Neural progenitor cell (in vitro differentiated cells): ENCODE measurements around the gene CAMK1D. TPM values are rescaled to one million over a fixed set of nuclear protein-coding genes. Genes with fewer than 3 reads are reported as not detected.

Experiments used
- DNase-seq: peaks from one replicate; pipeline ENCODE4 v3.0.0-alpha.2; 2016; ENCODE audit warnings: low spot score
- H2AFZ ChIP-seq: fragments of 200-600 bp; sonication (generic); replicated peaks from 2 replicates; pipeline ENCODE4 v1.6.1; 2016; ENCODE audit warnings: antibody characterized with exemption
- H3F3A ChIP-seq: fragments of 200-600 bp; sonication (generic); 2 replicates; pipeline ENCODE4 v1.6.1; 2016; ENCODE audit warnings: antibody characterized with exemption, low read depth
- H3K27ac ChIP-seq: fragments of 200-600 bp; sonication (generic); 2 replicates; pipeline ENCODE4 v1.5.1; 2016; ENCODE audit warnings: mild to moderate bottlenecking
- H3K27me3 ChIP-seq: fragments of 200-600 bp; sonication (generic); 2 replicates; pipeline ENCODE4 v1.6.1; 2016; ENCODE audit warnings: mild to moderate bottlenecking, moderate library complexity
- H3K36me3 ChIP-seq: fragments of 200-600 bp; sonication (generic); 2 replicates; pipeline ENCODE4 v1.5.1; 2016
- H3K4me1 ChIP-seq: fragments of 200-600 bp; sonication (generic); 2 replicates; pipeline ENCODE4 v1.6.1; 2016; ENCODE audit warnings: mixed run types
- H3K4me2 ChIP-seq: fragments of 200-600 bp; sonication (generic); 2 replicates; pipeline ENCODE4 v1.6.1; 2016
- H3K4me3 ChIP-seq: fragments of 200-600 bp; sonication (generic); 2 replicates; pipeline ENCODE4 v1.5.1; 2016
- H3K79me2 ChIP-seq: fragments of 200-600 bp; sonication (generic); 2 replicates; pipeline ENCODE4 v1.6.1; 2016; ENCODE audit warnings: low read depth
- H3K9ac ChIP-seq: fragments of 200-600 bp; sonication (generic); 2 replicates; pipeline ENCODE4 v1.6.1; 2016
- H3K9me3 ChIP-seq: fragments of 200-600 bp; sonication (generic); 2 replicates; pipeline ENCODE4 v1.5.1; 2016; ENCODE audit warnings: low read depth
- H4K20me1 ChIP-seq: fragments of 200-600 bp; sonication (generic); 2 replicates; pipeline ENCODE4 v1.6.1; 2016; ENCODE audit warnings: low read depth
- H3K27ac Mint-ChIP-seq: 3 replicates; pipeline ENCODE4 v1.8.0; 2021; ENCODE audit warnings: mixed read lengths
- H3K27me3 Mint-ChIP-seq: 2 replicates; pipeline ENCODE4 v1.8.0; 2022; ENCODE audit warnings: low read depth, mild to moderate bottlenecking, inconsistent platforms, moderate library complexity, mixed read lengths; ENCODE audit not compliant: insufficient read depth
- H3K36me3 Mint-ChIP-seq: 3 replicates; pipeline ENCODE4 v1.8.0; 2021; ENCODE audit warnings: mixed read lengths
- H3K4me1 Mint-ChIP-seq: 3 replicates; pipeline ENCODE4 v1.8.0; 2021; ENCODE audit warnings: mixed read lengths
- H3K4me3 Mint-ChIP-seq: 3 replicates; pipeline ENCODE4 v1.8.0; 2021; ENCODE audit warnings: mild to moderate bottlenecking, moderate library complexity, mixed read lengths
- H3K9me3 Mint-ChIP-seq: 3 replicates; pipeline ENCODE4 v1.8.0; 2020; ENCODE audit warnings: mixed read lengths
- EZH2 ChIP-seq: fragments of 200-600 bp; sonication (generic); IDR thresholded peaks from 2 replicates; pipeline ENCODE4 v1.6.1; 2017; ENCODE audit warnings: antibody characterized with exemption, mild to moderate bottlenecking, moderate library complexity
- EZH2phosphoT487 ChIP-seq: fragments of 200-600 bp; sonication (generic); IDR thresholded peaks from 2 replicates; pipeline ENCODE4 v1.6.1; 2017; ENCODE audit warnings: antibody characterized with exemption
- total RNA-seq: library from RNA; depleted of rRNA; stranded (reverse); fragments of >200 nt; gene quantifications from 2 replicates; pipeline ENCODE4 v1.2.3, GENCODE V29; 2015; ENCODE audit warnings: low replicate concordance
- TF ChIP-seq, protein P1 (sequence below): fragments of 200-600 bp; sonication (generic); IDR thresholded peaks from 2 replicates; pipeline ENCODE4 v1.5.1; 2017; ENCODE audit warnings: antibody characterized with exemption, mild to moderate bottlenecking

The CAMK1D gene
- total RNA-seq, 1 donor from 2014 or later: 7.6 TPM

DNA sequence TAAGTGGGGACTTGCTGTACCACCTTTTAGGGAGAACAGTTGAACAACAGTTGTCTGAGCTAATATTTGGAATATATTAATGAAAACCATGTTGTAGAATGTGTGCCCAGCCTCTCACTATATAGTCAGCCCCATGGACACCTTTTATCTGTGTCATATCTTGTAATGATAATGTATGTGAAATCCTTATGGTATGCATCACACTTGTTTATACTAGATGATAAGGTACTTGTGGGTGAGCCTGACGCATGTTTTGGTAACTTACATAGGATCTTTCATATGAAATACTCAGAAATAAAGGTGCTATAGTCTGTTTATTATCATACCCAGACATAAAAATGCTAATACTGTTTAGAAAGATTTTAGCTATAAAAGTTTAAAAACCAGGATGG, 32.8 kb downstream of the CAMK1D start:
- Mint-ChIP-seq H3K27ac (no peak overlapping the region), H3K9me3 (peaks cover 2% of the 10 kb centered on the region), H3K4me1 (peaks cover 8% of the 10 kb centered on the region), H3K36me3 (peaks cover 4% of the 10 kb centered on the region), H3K27me3 (no peaks in the 10 kb centered on the region), H3K4me3 (no peak overlapping the region)
- DNase-seq: no peak
- no peaks in the 10 kb centered on the region for H3K4me1 ChIP-seq
- no peaks in the 10 kb centered on the region for H3K36me3 ChIP-seq
- H3K9ac ChIP-seq: no peak overlapping the region
- H4K20me1 ChIP-seq: no peaks in the 10 kb centered on the region
- no peak overlapping the region for H3K4me2 ChIP-seq
- TF ChIP-seq EZH2: no peak
- TF ChIP-seq EZH2phosphoT487: no peak
- TF ChIP-seq, protein P1, sequence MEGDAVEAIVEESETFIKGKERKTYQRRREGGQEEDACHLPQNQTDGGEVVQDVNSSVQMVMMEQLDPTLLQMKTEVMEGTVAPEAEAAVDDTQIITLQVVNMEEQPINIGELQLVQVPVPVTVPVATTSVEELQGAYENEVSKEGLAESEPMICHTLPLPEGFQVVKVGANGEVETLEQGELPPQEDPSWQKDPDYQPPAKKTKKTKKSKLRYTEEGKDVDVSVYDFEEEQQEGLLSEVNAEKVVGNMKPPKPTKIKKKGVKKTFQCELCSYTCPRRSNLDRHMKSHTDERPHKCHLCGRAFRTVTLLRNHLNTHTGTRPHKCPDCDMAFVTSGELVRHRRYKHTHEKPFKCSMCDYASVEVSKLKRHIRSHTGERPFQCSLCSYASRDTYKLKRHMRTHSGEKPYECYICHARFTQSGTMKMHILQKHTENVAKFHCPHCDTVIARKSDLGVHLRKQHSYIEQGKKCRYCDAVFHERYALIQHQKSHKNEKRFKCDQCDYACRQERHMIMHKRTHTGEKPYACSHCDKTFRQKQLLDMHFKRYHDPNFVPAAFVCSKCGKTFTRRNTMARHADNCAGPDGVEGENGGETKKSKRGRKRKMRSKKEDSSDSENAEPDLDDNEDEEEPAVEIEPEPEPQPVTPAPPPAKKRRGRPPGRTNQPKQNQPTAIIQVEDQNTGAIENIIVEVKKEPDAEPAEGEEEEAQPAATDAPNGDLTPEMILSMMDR: no peak
- H3K4me3 ChIP-seq: no peak overlapping the region
- H3F3A ChIP-seq: no peaks in the 10 kb centered on the region
- no peaks in the 10 kb centered on the region for H3K79me2 ChIP-seq
- H3K27me3 ChIP-seq: no peaks in the 10 kb centered on the region
- no peak overlapping the region for H3K27ac ChIP-seq
- no peak overlapping the region for H2AFZ ChIP-seq
- no peaks in the 10 kb centered on the region for H3K9me3 ChIP-seq

DNA sequence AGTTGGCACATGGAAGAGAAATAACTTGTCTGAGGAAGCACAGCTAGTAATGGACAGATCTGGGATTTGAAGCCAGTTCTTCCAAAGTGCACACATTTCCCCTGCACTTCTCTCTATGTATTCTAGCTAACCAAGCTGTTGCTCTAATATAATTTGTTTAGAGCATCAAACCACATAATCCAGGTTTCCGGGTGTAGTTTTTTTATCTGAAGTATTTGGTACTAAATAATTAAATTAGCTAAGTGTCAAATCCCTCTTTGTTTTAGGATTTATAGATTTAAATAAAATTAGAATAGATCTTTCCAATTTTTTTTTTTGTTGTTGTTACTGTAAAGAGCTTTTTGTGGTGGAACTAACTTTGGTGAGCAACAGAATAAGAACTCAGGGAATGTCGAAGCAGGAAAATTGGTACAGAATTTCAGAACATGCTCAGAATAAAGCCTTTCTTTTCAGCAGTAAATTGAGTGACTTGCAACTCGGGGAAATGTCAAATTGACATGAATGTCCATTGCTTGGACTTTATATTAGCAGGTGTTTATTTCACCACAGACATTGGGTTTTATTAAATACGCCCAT, 33.7 kb downstream of the CAMK1D start:
- no peaks in the 10 kb centered on the region for H3K79me2 ChIP-seq
- DNase-seq: no peak
- no peak overlapping the region for H3K9ac ChIP-seq
- H3K9me3 ChIP-seq: no peaks in the 10 kb centered on the region
- Mint-ChIP-seq H3K4me3 (no peak overlapping the region), H3K9me3 (peaks cover 2% of the 10 kb centered on the region), H3K36me3 (peaks cover 4% of the 10 kb centered on the region), H3K27ac (peak overlapping the region; percentile 37), H3K4me1 (peaks cover 4% of the 10 kb centered on the region), H3K27me3 (no peaks in the 10 kb centered on the region)
- TF ChIP-seq EZH2 (no peak), EZH2phosphoT487 (no peak)
- TF ChIP-seq, protein P1: no peak
- H4K20me1 ChIP-seq: no peaks in the 10 kb centered on the region
- no peaks in the 10 kb centered on the region for H3F3A ChIP-seq
- H3K27ac ChIP-seq: no peak overlapping the region
- no peak overlapping the region for H3K4me3 ChIP-seq
- H3K36me3 ChIP-seq: no peaks in the 10 kb centered on the region
- H2AFZ ChIP-seq: no peak overlapping the region
- H3K27me3 ChIP-seq: no peaks in the 10 kb centered on the region
- H3K4me1 ChIP-seq: no peaks in the 10 kb centered on the region
- H3K4me2 ChIP-seq: no peak overlapping the region

DNA sequence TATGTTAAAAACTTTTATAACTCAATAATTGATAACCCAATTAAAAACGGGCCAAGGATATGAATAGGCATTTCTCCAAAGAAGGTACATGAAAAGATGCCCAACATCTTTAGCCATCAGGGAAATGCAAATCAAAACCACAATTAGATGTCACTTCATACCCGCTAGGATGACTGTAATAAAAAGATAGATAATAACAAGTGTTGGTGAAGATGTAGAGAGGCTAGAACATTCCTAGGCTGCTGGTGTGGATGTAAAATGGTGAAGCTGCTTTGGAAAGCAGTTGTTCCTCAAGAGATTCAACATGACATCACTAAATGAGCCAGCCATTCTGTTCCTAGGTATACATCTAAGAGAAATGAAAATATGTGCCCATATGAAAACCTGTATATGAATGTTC, 35.6 kb downstream of the CAMK1D start:
- no peak overlapping the region for H3K27ac Mint-ChIP-seq
- H3K4me1 Mint-ChIP-seq: peaks cover 7% of the 10 kb centered on the region
- Histone ChIP-seq H3K4me3 (no peak overlapping the region), H3F3A (no peaks in the 10 kb centered on the region), H3K4me2 (no peak overlapping the region), H3K36me3 (no peaks in the 10 kb centered on the region), H3K4me1 (no peaks in the 10 kb centered on the region), H2AFZ (no peak overlapping the region), H3K9me3 (no peaks in the 10 kb centered on the region), H3K9ac (no peak overlapping the region), H3K79me2 (no peaks in the 10 kb centered on the region), H3K27me3 (no peaks in the 10 kb centered on the region), H4K20me1 (no peaks in the 10 kb centered on the region), H3K27ac (no peak overlapping the region)
- TF ChIP-seq EZH2: no peak
- TF ChIP-seq, protein P1: no peak
- TF ChIP-seq EZH2phosphoT487: no peak
- DNase-seq: no peak
- H3K36me3 Mint-ChIP-seq: peaks cover 5% of the 10 kb centered on the region
- H3K27me3 Mint-ChIP-seq: no peaks in the 10 kb centered on the region
- H3K4me3 Mint-ChIP-seq: no peak overlapping the region
- H3K9me3 Mint-ChIP-seq: peaks cover 2% of the 10 kb centered on the region
